Right ventricle myocardium inferior (tissue), 1 donor: ENCODE data around the gene ANKLE2. TPM values are rescaled to one million over a fixed set of nuclear protein-coding genes. Genes with fewer than 3 reads are reported as not detected.

Source experiments
- total RNA-seq: library from RNA; stranded (reverse); fragmentation: NEBNext Ultra II Directional; extraction: Animal tissue kit (Norgen Biotek cat#: 25700); gene quantifications from one replicate; pipeline ENCODE4 v1.2.1, GENCODE V29; 2021
- donor health status: DM: no; HTN: yes; CAD: no; lungs with severe emphysema.

ANKLE2 gene
- total RNA-seq, 1 donor from 2014 or later, result 24.9 TPM

Other genes starting within 250 kb of the ANKLE2 start
- not detected for gene LRCOL1, start 151.2 kb downstream of the ANKLE2 start, total RNA-seq
- not detected for gene P2RX2, start 143.1 kb downstream of the ANKLE2 start, total RNA-seq
- gene POLE, start 74.5 kb downstream of the ANKLE2 start, total RNA-seq, result 12.1 TPM
- gene PXMP2, start 74.2 kb downstream of the ANKLE2 start, total RNA-seq, result 62.5 TPM
- gene PGAM5, start 51.0 kb downstream of the ANKLE2 start, total RNA-seq, result 34.1 TPM
- gene GOLGA3, start 67.0 kb upstream of the ANKLE2 start, total RNA-seq, result 26.5 TPM
- 14.1 TPM for gene CHFR, start 125.8 kb upstream of the ANKLE2 start, total RNA-seq
- gene ZNF605, start 194.5 kb upstream of the ANKLE2 start, total RNA-seq, result 13.1 TPM
- gene ZNF26, start 224.5 kb upstream of the ANKLE2 start, total RNA-seq, result 4.4 TPM